Measurements from ENCODE around the gene GPRIN3. TPM values are rescaled to one million over a fixed set of nuclear protein-coding genes. Genes with fewer than 3 reads are reported as not detected.

Gene GPRIN3
- total RNA-seq, 1 donor: under 0.01 TPM

DNA sequence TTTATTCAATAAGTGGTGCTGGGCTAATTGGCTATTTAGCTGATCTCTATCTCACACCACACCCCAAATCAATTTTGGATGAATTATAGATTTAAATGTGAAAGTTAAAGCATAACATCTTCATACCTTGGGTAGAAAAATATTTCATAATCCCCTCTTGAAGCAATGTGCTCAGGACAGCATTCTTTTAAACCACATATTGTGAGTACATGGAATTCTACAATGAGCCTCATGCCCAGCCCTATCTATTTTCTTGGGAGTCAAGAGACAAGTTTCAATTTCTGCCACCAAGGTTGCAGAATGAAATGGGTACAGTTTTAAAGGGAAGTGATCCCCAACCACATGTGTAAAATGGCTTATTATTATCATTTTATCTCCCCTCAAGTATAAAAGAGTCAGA lies 30.6 kb upstream of the GPRIN3 start:
- H3K27ac ChIP-seq (ENCODE audit: low read depth, low read length): no peak overlapping the region
- H3K9me3 ChIP-seq (ENCODE audit: low read depth, low read length): no peaks in the 10 kb centered on the region
- DNase-seq (ENCODE audit: insufficient read length, low spot score, missing footprints): no peak
- no peaks in the 10 kb centered on the region for H3K79me2 ChIP-seq (ENCODE audit: insufficient read depth, low read length)
- H3K4me2 ChIP-seq (ENCODE audit: insufficient read depth, low read length): no peak overlapping the region
- no peaks in the 10 kb centered on the region for H3K36me3 ChIP-seq (ENCODE audit: insufficient read depth, low read length)
- H3K4me3 ChIP-seq (ENCODE audit: insufficient read depth, low read length): no peak overlapping the region
- TF ChIP-seq CTCF (IDR thresholded peaks at IDR 0.05; ENCODE audit: extremely low read depth, low read depth, low read length): no peak
- H3K4me1 ChIP-seq (ENCODE audit: insufficient read depth, low read length): no peaks in the 10 kb centered on the region
- H4K20me1 ChIP-seq (ENCODE audit: insufficient read depth, low read length): no peaks in the 10 kb centered on the region
- H2AFZ ChIP-seq (ENCODE audit: low read length): no peak overlapping the region
- H3K27me3 ChIP-seq (ENCODE audit: insufficient read depth, low read length): no peaks in the 10 kb centered on the region

DNA sequence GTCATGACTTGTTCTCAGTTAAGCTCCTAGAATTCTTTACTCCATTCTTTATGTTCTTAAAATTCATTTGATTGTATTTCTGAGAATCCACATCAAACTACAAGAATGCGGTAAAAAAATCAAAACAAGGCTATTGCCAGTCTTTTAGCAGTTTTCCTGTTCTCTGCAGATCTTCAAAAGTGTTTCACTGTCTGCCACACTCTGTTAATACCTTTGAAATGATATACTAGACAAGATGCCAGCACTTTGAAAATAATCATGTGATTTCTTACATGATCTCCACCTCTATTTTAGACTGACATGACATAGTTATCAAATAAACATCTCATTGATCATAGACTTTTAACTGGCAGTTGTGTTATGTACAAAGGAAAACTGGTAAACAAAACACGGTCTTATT lies 30.1 kb upstream of the GPRIN3 start:
- H3K4me3 ChIP-seq (ENCODE audit: insufficient read depth, low read length): no peak overlapping the region
- H3K36me3 ChIP-seq (ENCODE audit: insufficient read depth, low read length): no peaks in the 10 kb centered on the region

DNA sequence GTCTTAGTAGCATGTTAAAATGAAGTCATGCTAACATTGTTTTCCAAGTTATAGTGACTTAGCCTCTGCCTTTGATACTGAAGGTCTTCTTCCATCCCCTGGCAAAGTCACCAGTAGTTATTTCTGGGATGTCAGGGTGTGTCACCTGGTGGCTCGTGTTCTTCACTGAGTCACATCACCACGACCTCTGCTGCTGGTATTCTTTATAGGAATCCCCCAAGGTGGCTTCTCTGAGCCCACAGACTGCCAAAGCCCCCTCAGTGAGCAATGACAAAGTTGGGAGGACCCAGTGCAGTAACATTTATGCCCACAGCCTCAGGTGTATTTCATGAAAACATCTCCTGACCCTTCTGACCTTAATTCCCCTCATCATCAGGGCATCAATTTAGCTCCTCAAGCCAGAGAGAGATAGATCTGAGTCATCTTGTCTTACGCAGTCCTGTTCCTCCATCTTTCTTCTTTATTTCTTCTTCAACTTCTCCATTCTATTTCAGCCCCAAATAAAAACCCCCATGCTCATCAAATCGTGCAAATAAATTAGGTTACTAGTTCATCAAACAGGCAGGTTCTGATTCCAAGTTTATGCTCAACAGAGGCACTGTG lies 29.3 kb upstream of the GPRIN3 start:
- Histone ChIP-seq H3K27me3 (ENCODE audit: insufficient read depth, low read length) (no peaks in the 10 kb centered on the region), H3K4me2 (ENCODE audit: insufficient read depth, low read length) (no peak overlapping the region), H3K4me1 (ENCODE audit: insufficient read depth, low read length) (no peaks in the 10 kb centered on the region), H3K9me3 (ENCODE audit: low read depth, low read length) (no peaks in the 10 kb centered on the region), H3K36me3 (ENCODE audit: insufficient read depth, low read length) (no peaks in the 10 kb centered on the region), H4K20me1 (ENCODE audit: insufficient read depth, low read length) (no peaks in the 10 kb centered on the region), H3K4me3 (ENCODE audit: insufficient read depth, low read length) (no peak overlapping the region), H3K79me2 (ENCODE audit: insufficient read depth, low read length) (no peaks in the 10 kb centered on the region), H2AFZ (ENCODE audit: low read length) (no peak overlapping the region), H3K27ac (ENCODE audit: low read depth, low read length) (no peak overlapping the region)
- DNase-seq (ENCODE audit: insufficient read length, low spot score, missing footprints): no peak
- no peak for TF ChIP-seq CTCF (IDR thresholded peaks at IDR 0.05; ENCODE audit: extremely low read depth, low read depth, low read length)

More for the DNA sequence above, 30.1 kb upstream of the GPRIN3 start:
- H3K9me3 ChIP-seq (ENCODE audit: low read depth, low read length): no peaks in the 10 kb centered on the region
- H3K79me2 ChIP-seq (ENCODE audit: insufficient read depth, low read length): no peaks in the 10 kb centered on the region
- H2AFZ ChIP-seq (ENCODE audit: low read length): no peak overlapping the region
- no peak for TF ChIP-seq CTCF (IDR thresholded peaks at IDR 0.05; ENCODE audit: extremely low read depth, low read depth, low read length)
- no peaks in the 10 kb centered on the region for H3K4me1 ChIP-seq (ENCODE audit: insufficient read depth, low read length)
- no peaks in the 10 kb centered on the region for H3K27me3 ChIP-seq (ENCODE audit: insufficient read depth, low read length)
- no peaks in the 10 kb centered on the region for H4K20me1 ChIP-seq (ENCODE audit: insufficient read depth, low read length)
- H3K27ac ChIP-seq (ENCODE audit: low read depth, low read length): no peak overlapping the region
- DNase-seq (ENCODE audit: insufficient read length, low spot score, missing footprints): no peak
- H3K4me2 ChIP-seq (ENCODE audit: insufficient read depth, low read length): no peak overlapping the region

DNA sequence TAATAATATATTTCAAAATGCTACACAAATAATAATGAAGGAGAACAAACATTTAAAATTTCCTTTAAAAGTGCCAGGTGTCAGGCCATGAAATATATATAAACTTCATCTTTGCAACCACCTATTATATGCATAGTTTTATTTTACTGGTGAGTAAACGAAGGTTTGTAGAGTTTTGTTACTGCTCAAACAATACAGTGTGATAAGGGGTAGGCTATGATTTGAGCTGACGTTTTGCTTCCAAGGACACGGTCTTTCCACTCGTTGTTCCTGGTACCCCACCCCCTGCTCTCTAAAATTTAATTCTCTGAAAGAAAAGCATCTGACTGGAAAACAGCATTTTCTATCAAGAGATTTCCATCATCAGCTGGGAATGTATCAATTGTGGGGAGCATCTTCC lies 27.2 kb upstream of the GPRIN3 start:
- Histone ChIP-seq H3K9me3 (ENCODE audit: low read depth, low read length) (no peaks in the 10 kb centered on the region), H2AFZ (ENCODE audit: low read length) (no peak overlapping the region), H3K79me2 (ENCODE audit: insufficient read depth, low read length) (no peaks in the 10 kb centered on the region), H3K4me3 (ENCODE audit: insufficient read depth, low read length) (no peak overlapping the region), H3K36me3 (ENCODE audit: insufficient read depth, low read length) (no peaks in the 10 kb centered on the region), H3K27ac (ENCODE audit: low read depth, low read length) (no peak overlapping the region), H3K4me2 (ENCODE audit: insufficient read depth, low read length) (no peak overlapping the region), H3K4me1 (ENCODE audit: insufficient read depth, low read length) (no peaks in the 10 kb centered on the region), H4K20me1 (ENCODE audit: insufficient read depth, low read length) (no peaks in the 10 kb centered on the region), H3K27me3 (ENCODE audit: insufficient read depth, low read length) (no peaks in the 10 kb centered on the region)
- TF ChIP-seq CTCF (IDR thresholded peaks at IDR 0.05; ENCODE audit: extremely low read depth, low read depth, low read length): no peak
- DNase-seq (ENCODE audit: insufficient read length, low spot score, missing footprints): no peak

Data from osteoblast (primary cell).